ENCODE results near the gene TANGO6. TPM values are rescaled to one million over a fixed set of nuclear protein-coding genes. Genes with fewer than 3 reads are reported as not detected.
A peak's percentile ranks its signal among the peaks of the same experiment; 100 is the strongest.

Gene TANGO6
- 18.3 and 28.6 TPM in 2 replicates for total RNA-seq (2012; rRNA removed)

DNA sequence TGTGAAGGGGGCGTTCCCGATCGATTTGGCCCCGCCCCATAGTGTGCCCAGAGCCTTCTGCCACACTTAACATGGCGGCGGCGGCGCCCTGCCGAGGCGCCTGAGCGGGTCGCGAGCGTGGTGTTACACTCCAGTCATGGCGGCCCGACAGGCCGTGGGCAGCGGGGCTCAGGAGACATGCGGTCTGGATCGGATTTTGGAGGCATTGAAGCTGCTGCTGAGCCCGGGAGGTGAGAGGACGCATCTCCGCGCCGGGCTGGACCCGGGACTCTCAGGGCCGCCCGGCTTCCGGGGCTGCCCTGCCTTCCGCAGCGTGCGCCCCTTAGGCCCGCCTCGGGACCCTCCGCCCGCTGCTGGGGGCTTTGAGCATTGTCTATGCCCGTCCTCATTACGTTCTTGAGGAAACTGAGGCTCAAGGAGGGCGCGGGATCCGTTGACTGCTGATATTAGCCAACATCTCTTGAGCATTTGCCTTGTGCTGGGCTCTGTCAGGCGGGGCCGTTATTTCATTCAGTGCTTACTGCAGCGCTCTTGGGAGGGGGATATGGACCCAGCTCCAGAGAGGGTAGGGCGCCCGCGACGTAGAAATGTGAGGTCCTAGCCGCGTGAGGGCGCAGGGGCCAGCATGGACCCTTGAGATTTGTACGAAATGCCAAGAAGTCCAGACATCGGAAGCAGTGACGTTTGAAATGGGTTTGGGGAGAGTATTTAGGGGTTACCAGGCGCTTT lies at the start of gene TANGO6:
TANGO6 (plus strand) TSS at position 50 of the 729 bp plus-strand sequence; CDS start at position 137, 87 bp downstream.
- Histone ChIP-seq H3K4me1 (ENCODE audit: control insufficient read depth, insufficient read depth, low read length) (peaks cover 4% of the 10 kb centered on the region), H3K4me2 (ENCODE audit: low read length) (peak within 1 kb of the TSS; percentile 90), H3K36me3 (ENCODE audit: insufficient read depth, low read length) (no peaks in the 10 kb centered on the region), H3K9me3 (replicated peaks; ENCODE audit: low read length) (no peaks in the 10 kb centered on the region), H3K9ac (ENCODE audit: low read depth, low read length) (peak within 1 kb of the TSS; percentile 90), H3K27me3 (ENCODE audit: control insufficient read depth, insufficient read depth, low read length) (no peaks in the 10 kb centered on the region), H3K4me3 (ENCODE audit: low read length) (peak within 1 kb of the TSS; percentile 87)

DNA sequence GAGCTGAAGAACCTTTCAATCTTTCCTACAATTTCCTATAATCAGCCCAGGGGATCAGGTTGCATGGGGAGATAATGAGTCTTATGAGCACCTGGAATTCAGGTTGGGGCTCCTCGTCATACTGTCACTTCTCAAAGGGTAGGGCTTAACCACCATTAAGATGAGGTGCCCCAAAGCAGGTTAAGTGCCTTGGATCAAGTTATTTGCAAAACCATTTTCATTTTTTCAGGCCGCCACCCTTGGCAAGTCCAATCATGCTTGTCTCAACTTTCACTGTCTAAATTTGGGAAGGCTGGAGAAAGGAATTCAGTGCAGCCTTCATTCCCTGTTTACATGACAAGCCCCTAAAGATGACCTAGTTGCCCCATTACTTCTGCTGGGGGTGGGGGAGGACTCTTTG lies 44.9 kb upstream of the TANGO6 start:
- Histone ChIP-seq H3K4me3 (ENCODE audit: low read length) (no peak overlapping the region), H3K36me3 (ENCODE audit: insufficient read depth, low read length) (no peaks in the 10 kb centered on the region), H3K4me2 (ENCODE audit: low read length) (no peak overlapping the region), H3K9me3 (replicated peaks; ENCODE audit: low read length) (no peaks in the 10 kb centered on the region), H3K9ac (ENCODE audit: low read depth, low read length) (no peak overlapping the region), H3K27me3 (ENCODE audit: control insufficient read depth, insufficient read depth, low read length) (peaks cover 9% of the 10 kb centered on the region), H3K4me1 (ENCODE audit: control insufficient read depth, insufficient read depth, low read length) (peaks cover 7% of the 10 kb centered on the region)

DNA sequence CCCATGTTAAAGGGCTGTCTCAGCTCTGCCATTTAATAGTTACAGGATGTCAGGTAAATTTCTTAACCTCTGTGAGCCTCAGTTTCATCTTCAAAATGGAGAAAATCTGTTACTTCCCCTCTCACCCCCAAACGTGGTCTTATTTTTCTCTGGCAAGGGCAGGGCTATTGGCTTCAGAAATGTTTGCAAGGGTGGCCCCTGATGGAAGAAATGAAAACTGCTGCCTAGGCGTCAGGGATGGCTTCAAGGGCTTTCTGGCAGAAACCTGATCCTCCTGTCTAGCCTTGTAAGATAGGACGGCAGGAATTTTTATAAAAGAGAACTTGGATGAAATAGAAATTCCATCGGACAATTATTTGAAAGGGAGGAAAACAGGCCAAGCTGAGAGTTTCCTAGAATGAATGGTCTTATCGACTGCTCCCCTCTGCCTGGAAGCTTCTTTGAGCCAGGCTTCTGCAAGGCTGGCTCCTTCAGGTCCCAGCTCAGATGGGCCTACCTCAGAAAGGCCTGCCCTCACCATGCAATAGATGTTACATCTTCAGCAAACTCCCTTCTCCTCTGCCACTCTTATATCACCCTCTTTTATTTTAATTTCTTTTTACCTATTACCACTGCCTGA lies 43.0 kb upstream of the TANGO6 start:
- peaks cover 9% of the 10 kb centered on the region for H3K27me3 ChIP-seq (ENCODE audit: control insufficient read depth, insufficient read depth, low read length)
- H3K9ac ChIP-seq (ENCODE audit: low read depth, low read length), result no peak overlapping the region
- H3K4me2 ChIP-seq (ENCODE audit: low read length), result no peak overlapping the region
- H3K9me3 ChIP-seq (replicated peaks; ENCODE audit: low read length), result no peaks in the 10 kb centered on the region
- H3K36me3 ChIP-seq (ENCODE audit: insufficient read depth, low read length), result no peaks in the 10 kb centered on the region
- no peak overlapping the region for H3K4me3 ChIP-seq (ENCODE audit: low read length)
- H3K4me1 ChIP-seq (ENCODE audit: control insufficient read depth, insufficient read depth, low read length), result peaks cover 7% of the 10 kb centered on the region

DNA sequence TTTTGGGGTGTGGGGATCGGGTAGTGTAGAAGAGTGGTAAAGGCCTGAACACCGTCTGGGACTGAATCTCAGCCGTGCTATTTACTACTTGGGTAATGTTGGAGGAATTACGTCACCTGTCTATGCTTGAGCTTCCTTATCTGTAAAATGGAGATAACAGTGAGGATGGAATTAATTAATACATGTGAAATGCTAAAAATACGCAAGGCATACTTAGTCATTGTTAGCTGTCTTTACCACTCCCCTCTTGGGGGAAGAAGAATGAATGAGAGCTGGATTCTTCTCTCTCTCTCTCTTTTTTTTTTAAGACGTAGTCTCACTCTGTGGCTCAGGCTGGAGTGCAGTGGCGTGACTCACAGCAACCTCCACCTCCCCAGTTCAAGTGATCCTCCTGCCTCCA lies 41.1 kb upstream of the TANGO6 start:
- Histone ChIP-seq H3K4me1 (ENCODE audit: control insufficient read depth, insufficient read depth, low read length) (peaks cover 7% of the 10 kb centered on the region), H3K4me3 (ENCODE audit: low read length) (no peak overlapping the region), H3K4me2 (ENCODE audit: low read length) (no peak overlapping the region), H3K9me3 (replicated peaks; ENCODE audit: low read length) (no peaks in the 10 kb centered on the region), H3K36me3 (ENCODE audit: insufficient read depth, low read length) (no peaks in the 10 kb centered on the region), H3K9ac (ENCODE audit: low read depth, low read length) (no peak overlapping the region), H3K27me3 (ENCODE audit: control insufficient read depth, insufficient read depth, low read length) (peaks cover 15% of the 10 kb centered on the region)

DNA sequence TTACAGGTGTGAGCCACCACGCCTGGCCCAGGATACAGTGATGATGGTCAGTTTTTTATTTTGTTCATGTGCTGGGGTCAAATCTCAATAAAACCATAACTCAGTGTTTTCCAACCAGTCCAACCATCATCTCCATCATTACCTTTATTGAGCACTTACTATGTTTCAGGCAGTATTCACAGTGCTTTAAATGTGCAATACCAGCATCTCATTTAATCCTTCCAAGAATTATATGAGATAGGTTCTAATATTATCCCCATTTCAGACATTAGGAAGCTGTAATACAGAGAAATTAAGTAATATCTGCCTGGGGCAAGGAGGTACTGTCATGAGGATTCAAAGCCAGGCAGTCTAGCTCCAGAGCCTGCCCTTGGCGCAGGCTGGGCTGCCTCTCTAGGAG lies 36.9 kb upstream of the TANGO6 start:
- no peak overlapping the region for H3K4me3 ChIP-seq (ENCODE audit: low read length)
- peaks cover 5% of the 10 kb centered on the region for H3K27me3 ChIP-seq (ENCODE audit: control insufficient read depth, insufficient read depth, low read length)
- H3K4me2 ChIP-seq (ENCODE audit: low read length), result no peak overlapping the region
- no peaks in the 10 kb centered on the region for H3K9me3 ChIP-seq (replicated peaks; ENCODE audit: low read length)
- peaks cover 4% of the 10 kb centered on the region for H3K4me1 ChIP-seq (ENCODE audit: control insufficient read depth, insufficient read depth, low read length)
- H3K9ac ChIP-seq (ENCODE audit: low read depth, low read length), result no peak overlapping the region
- H3K36me3 ChIP-seq (ENCODE audit: insufficient read depth, low read length), result no peaks in the 10 kb centered on the region

DNA sequence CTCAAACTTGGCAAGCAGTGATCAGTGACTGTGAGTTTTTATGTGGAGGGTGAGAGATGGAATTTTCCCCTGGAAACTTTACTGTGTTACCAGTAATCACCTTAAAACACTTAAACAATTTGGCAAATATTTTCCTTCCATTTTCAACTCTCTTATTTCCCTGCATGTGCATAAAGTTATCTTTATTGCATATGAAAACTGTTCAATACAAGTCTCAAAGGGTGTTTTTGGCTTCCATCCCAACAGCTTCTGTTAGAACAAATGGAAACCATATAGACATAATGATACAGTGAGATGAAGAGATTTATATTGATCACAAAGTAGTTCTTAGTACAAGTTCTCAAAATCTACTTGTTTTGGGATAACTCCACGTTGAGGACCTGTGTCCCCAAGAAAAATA lies 36.4 kb upstream of the TANGO6 start:
- no peaks in the 10 kb centered on the region for H3K36me3 ChIP-seq (ENCODE audit: insufficient read depth, low read length)
- H3K4me2 ChIP-seq (ENCODE audit: low read length), result no peak overlapping the region
- no peak overlapping the region for H3K4me3 ChIP-seq (ENCODE audit: low read length)
- no peaks in the 10 kb centered on the region for H3K9me3 ChIP-seq (replicated peaks; ENCODE audit: low read length)
- H3K27me3 ChIP-seq (ENCODE audit: control insufficient read depth, insufficient read depth, low read length), result peaks cover 5% of the 10 kb centered on the region
- H3K4me1 ChIP-seq (ENCODE audit: control insufficient read depth, insufficient read depth, low read length), result peaks cover 2% of the 10 kb centered on the region
- H3K9ac ChIP-seq (ENCODE audit: low read depth, low read length), result no peak overlapping the region

DNA sequence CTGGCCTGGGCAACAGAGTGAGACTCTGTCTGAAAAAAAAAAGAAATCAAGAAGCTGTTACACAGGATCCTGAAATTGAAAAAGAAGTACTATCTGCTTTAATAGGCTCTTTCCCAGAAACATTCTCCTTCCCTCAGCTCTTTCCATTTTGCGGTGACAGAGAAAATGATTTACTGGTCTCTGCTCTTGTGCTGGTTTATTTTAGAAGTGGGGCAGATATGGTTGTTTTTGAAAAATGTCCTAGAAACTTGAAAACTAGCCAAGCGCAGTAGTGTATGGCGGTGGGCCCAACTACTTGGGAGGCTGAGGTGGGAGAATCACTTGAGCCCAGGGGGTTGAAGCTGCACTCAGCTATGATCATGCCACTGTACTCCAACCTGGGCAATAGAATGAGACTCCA lies 28.8 kb upstream of the TANGO6 start:
- Histone ChIP-seq H3K4me3 (ENCODE audit: low read length) (no peak overlapping the region), H3K27me3 (ENCODE audit: control insufficient read depth, insufficient read depth, low read length) (no peaks in the 10 kb centered on the region), H3K9ac (ENCODE audit: low read depth, low read length) (no peak overlapping the region), H3K9me3 (replicated peaks; ENCODE audit: low read length) (no peaks in the 10 kb centered on the region), H3K4me1 (ENCODE audit: control insufficient read depth, insufficient read depth, low read length) (no peaks in the 10 kb centered on the region), H3K4me2 (ENCODE audit: low read length) (no peak overlapping the region), H3K36me3 (ENCODE audit: insufficient read depth, low read length) (no peaks in the 10 kb centered on the region)

DNA sequence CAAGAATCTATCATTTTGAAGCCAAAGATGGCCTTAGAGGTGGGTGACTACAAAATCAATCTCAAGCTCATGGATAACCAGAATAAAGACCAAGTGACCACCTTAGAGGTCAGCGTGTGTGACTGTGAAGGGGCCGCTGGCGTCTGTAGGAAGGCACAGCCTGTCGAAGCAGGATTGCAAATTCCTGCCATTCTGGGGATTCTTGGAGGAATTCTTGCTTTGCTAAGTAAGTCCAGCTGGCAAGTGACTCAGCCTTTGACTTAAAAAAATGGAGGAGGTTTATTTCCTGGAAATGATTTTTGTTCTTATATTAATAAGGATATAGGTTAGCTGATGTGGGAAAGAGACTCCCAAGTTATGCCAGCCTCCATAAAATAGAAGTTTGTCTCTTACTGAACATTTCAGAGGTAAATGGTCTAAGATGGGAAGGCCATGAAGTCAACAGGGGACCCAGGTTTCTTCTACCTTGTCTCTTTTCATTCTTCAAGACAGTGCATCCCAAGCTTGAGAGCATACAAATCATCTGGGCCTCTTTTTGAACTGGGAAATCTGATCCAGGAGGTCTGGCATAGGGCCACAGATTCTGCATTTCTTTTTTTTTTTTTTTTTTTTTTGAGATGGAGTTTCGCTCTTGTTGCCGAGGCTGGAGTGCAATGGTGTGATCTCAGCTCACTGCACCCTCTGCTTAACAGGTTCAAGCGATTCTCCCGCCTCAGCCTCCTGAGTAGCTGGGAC lies 19.8 kb upstream of the TANGO6 start:
- Histone ChIP-seq H3K4me1 (ENCODE audit: control insufficient read depth, insufficient read depth, low read length) (peaks cover 14% of the 10 kb centered on the region), H3K27me3 (ENCODE audit: control insufficient read depth, insufficient read depth, low read length) (peaks cover 7% of the 10 kb centered on the region), H3K9me3 (replicated peaks; ENCODE audit: low read length) (no peaks in the 10 kb centered on the region), H3K36me3 (ENCODE audit: insufficient read depth, low read length) (no peaks in the 10 kb centered on the region), H3K4me3 (ENCODE audit: low read length) (no peak overlapping the region), H3K9ac (ENCODE audit: low read depth, low read length) (peak overlapping the region; percentile 57), H3K4me2 (ENCODE audit: low read length) (peak overlapping the region; percentile 46)

DNA sequence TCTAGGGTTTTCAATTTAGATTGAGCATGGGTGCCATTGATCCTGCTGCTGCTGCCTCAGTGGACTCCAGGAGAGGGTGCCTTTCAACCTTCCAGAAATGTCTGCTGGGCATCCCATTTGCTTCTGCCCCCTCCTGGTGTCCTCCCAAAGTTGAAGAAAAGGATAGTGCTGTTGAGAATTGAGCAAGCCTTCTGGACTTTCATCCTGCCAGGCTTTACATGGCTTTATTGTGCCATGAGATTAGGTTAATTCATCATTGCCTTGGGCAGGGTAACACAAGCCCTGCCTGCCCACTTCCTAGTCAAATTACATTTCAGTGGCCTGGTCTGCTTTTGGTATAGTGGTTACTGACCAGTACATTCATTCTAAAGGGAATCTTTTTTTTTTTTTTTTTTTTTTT lies 17.9 kb upstream of the TANGO6 start:
- Histone ChIP-seq H3K36me3 (ENCODE audit: insufficient read depth, low read length) (no peaks in the 10 kb centered on the region), H3K9ac (ENCODE audit: low read depth, low read length) (no peak overlapping the region), H3K4me1 (ENCODE audit: control insufficient read depth, insufficient read depth, low read length) (peaks cover 14% of the 10 kb centered on the region), H3K4me3 (ENCODE audit: low read length) (no peak overlapping the region), H3K4me2 (ENCODE audit: low read length) (no peak overlapping the region), H3K9me3 (replicated peaks; ENCODE audit: low read length) (no peaks in the 10 kb centered on the region), H3K27me3 (ENCODE audit: control insufficient read depth, insufficient read depth, low read length) (peaks cover 14% of the 10 kb centered on the region)

DNA sequence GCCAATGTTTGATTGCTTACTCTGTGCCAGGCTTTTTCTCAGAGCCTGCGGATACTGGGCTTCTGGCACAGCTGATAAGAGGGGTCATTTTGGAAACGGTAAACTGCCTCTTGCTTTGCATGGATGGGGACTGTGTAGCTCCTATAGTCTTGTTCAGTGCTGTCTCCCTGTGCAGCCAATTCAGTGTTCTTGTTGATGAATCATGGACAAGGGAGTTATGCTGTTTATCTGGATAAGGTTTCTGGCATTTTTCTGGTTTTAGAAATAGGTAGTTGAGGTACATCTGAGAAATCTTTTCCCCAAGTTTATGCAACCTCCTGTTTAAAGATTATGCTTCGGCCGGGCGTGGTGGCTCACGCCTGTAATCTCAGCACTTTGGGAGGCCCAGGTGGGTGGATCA lies 16.7 kb upstream of the TANGO6 start:
- H3K36me3 ChIP-seq (ENCODE audit: insufficient read depth, low read length), result no peaks in the 10 kb centered on the region
- H3K9ac ChIP-seq (ENCODE audit: low read depth, low read length), result no peak overlapping the region
- H3K9me3 ChIP-seq (replicated peaks; ENCODE audit: low read length), result no peaks in the 10 kb centered on the region
- no peak overlapping the region for H3K4me2 ChIP-seq (ENCODE audit: low read length)
- H3K4me3 ChIP-seq (ENCODE audit: low read length), result no peak overlapping the region
- H3K4me1 ChIP-seq (ENCODE audit: control insufficient read depth, insufficient read depth, low read length), result peaks cover 14% of the 10 kb centered on the region
- H3K27me3 ChIP-seq (ENCODE audit: control insufficient read depth, insufficient read depth, low read length), result peaks cover 14% of the 10 kb centered on the region

DNA sequence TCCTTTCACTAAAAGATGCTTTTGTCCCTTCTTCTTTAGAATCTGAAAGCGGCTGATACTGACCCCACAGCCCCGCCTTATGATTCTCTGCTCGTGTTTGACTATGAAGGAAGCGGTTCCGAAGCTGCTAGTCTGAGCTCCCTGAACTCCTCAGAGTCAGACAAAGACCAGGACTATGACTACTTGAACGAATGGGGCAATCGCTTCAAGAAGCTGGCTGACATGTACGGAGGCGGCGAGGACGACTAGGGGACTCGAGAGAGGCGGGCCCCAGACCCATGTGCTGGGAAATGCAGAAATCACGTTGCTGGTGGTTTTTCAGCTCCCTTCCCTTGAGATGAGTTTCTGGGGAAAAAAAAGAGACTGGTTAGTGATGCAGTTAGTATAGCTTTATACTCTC lies 10.1 kb upstream of the TANGO6 start:
- Histone ChIP-seq H3K4me1 (ENCODE audit: control insufficient read depth, insufficient read depth, low read length) (no peaks in the 10 kb centered on the region), H3K27me3 (ENCODE audit: control insufficient read depth, insufficient read depth, low read length) (peaks cover 17% of the 10 kb centered on the region), H3K4me3 (ENCODE audit: low read length) (no peak overlapping the region), H3K4me2 (ENCODE audit: low read length) (no peak overlapping the region), H3K36me3 (ENCODE audit: insufficient read depth, low read length) (no peaks in the 10 kb centered on the region), H3K9me3 (replicated peaks; ENCODE audit: low read length) (no peaks in the 10 kb centered on the region), H3K9ac (ENCODE audit: low read depth, low read length) (no peak overlapping the region)
